Naive thymus-derived CD4-positive, alpha-beta T cell (primary cell): ENCODE data around the gene CCDC92B. TPM values are rescaled to one million over a fixed set of nuclear protein-coding genes. Genes with fewer than 3 reads are reported as not detected.
"Not testable (repeated sequence)": the region's sequence is repeated elsewhere in the genome, so short reads cannot be mapped to it uniquely, and the experiment has no call there.

Source experiments
- ATAC-seq: fragments of 150-1000 bp; cut with Tn5 transposase; 2 replicates; pipeline ENCODE4 v1.10.0; 2021; ENCODE audit warnings: mild to moderate bottlenecking, moderate library complexity
- CTCF ChIA-PET: fragments of 350-600 bp; sonication (Branson Sonifier 250); formaldehyde crosslinking; loops from one replicate; lab custom pipeline; 2021; ENCODE audit warnings: antibody characterized with exemption; lab: Charles Lee
- POLR2A ChIA-PET: fragments of 350-600 bp; sonication (Branson Sonifier 250); formaldehyde crosslinking; loops from one replicate; lab custom pipeline; 2021; ENCODE audit warnings: antibody characterized with exemption, inconsistent platforms; lab: Charles Lee
- DNase-seq, 9 donors: peaks; one replicate each; pipeline versions ENCODE4 v3.0.0 to v3.0.0-alpha.2; 2020 to 2022; ENCODE audit warnings: mixed read lengths in 1 of 9
- H3K27ac ChIP-seq: one replicate; pipeline ENCODE4 v1.7.0; 2013; ENCODE audit warnings: mild to moderate bottlenecking, low read depth, low read length, moderate library complexity
- H3K27me3 ChIP-seq, 2 donors: one replicate each; pipeline ENCODE4 v1.7.0; 2013; ENCODE audit warnings: low read length in 2 of 2, mild to moderate bottlenecking in 2 of 2, moderate library complexity in 2 of 2; ENCODE audit not compliant: control insufficient read depth in 2 of 2, insufficient read depth in 2 of 2
- H3K36me3 ChIP-seq, 3 experiments: 1 replicate in 2 of 3; 2 replicates in 1 of 3; pipeline ENCODE4 v1.7.0; 2013; ENCODE audit warnings: low read length in 3 of 3, mild to moderate bottlenecking in 3 of 3, moderate library complexity in 1 of 3; ENCODE audit not compliant: insufficient read depth in 3 of 3, control insufficient read depth in 2 of 3
- H3K4me1 ChIP-seq, 2 donors: one replicate each; pipeline ENCODE4 v1.7.0; 2013; ENCODE audit warnings: low read length in 2 of 2, mild to moderate bottlenecking in 2 of 2, moderate library complexity in 1 of 2; ENCODE audit not compliant: control insufficient read depth in 2 of 2, insufficient read depth in 2 of 2
- H3K4me3 ChIP-seq: 2 replicates; pipeline ENCODE4 v1.7.0; 2013; ENCODE audit warnings: mild to moderate bottlenecking, low read length
- H3K9me3 ChIP-seq, 3 experiments: 1 replicate in 2 of 3; 2 replicates in 1 of 3; pipeline ENCODE4 v1.7.0; 2013; ENCODE audit warnings: low read length in 3 of 3; ENCODE audit not compliant: control insufficient read depth in 2 of 3
- H3K27ac Mint-ChIP-seq, 9 donors: one replicate each; pipeline ENCODE4 v1.8.0; 2020 to 2022; ENCODE audit warnings: mixed read lengths in 9 of 9, mild to moderate bottlenecking in 8 of 9, moderate library complexity in 5 of 9, inconsistent platforms in 2 of 9
- H3K27me3 Mint-ChIP-seq, 5 donors: one replicate each; pipeline ENCODE4 v1.8.0; 2021 to 2022; ENCODE audit warnings: mixed read lengths in 5 of 5, mild to moderate bottlenecking in 1 of 5
- H3K36me3 Mint-ChIP-seq, 5 donors: one replicate each; pipeline ENCODE4 v1.8.0; 2020 to 2022; ENCODE audit warnings: mixed read lengths in 5 of 5, mild to moderate bottlenecking in 3 of 5, inconsistent platforms in 1 of 5
- H3K4me1 Mint-ChIP-seq, 7 donors: one replicate each; pipeline ENCODE4 v1.8.0; 2020 to 2022; ENCODE audit warnings: mixed read lengths in 7 of 7, mild to moderate bottlenecking in 3 of 7, inconsistent platforms in 1 of 7
- H3K4me3 Mint-ChIP-seq, 10 donors: one replicate each; pipeline ENCODE4 v1.8.0; 2020 to 2022; ENCODE audit warnings: mild to moderate bottlenecking in 10 of 10, mixed read lengths in 10 of 10, moderate library complexity in 6 of 10, inconsistent platforms in 2 of 10
- H3K9me3 Mint-ChIP-seq, 11 donors: one replicate each; pipeline ENCODE4 v1.8.0; 2020 to 2022; ENCODE audit warnings: mixed read lengths in 11 of 11, mild to moderate bottlenecking in 4 of 11, inconsistent platforms in 1 of 11, moderate library complexity in 1 of 11
- intact Hi-C, 2 donors: fragments of 100-400 bp; cut with micrococcal nuclease; formaldehyde crosslinking; loops; one replicate each; pipeline ENCODE4 v1.15.1; 2023
- polyA plus RNA-seq, 2 donors: library from polyadenylated mRNA; unstranded; fragments of 300-500 nt; fragmentation: Illumina TruSeq; gene quantifications; one replicate each; pipeline ENCODE4 v1.2.3, GENCODE V29; 2021
- total RNA-seq, 6 experiments: library from RNA in 5 of 6; stranded (reverse) in 5 of 6; gene quantifications; 1 replicate in 5 of 6; 2 replicates in 1 of 6; pipeline ENCODE4 v1.2.3 and lab custom pipeline; 2021 to 2026

The CCDC92B gene
- total and polyA plus RNA-seq, 7 experiments from 2014 or later = 0.12 to 0.54 (median 0.22) TPM; not detected in 2

DNA sequence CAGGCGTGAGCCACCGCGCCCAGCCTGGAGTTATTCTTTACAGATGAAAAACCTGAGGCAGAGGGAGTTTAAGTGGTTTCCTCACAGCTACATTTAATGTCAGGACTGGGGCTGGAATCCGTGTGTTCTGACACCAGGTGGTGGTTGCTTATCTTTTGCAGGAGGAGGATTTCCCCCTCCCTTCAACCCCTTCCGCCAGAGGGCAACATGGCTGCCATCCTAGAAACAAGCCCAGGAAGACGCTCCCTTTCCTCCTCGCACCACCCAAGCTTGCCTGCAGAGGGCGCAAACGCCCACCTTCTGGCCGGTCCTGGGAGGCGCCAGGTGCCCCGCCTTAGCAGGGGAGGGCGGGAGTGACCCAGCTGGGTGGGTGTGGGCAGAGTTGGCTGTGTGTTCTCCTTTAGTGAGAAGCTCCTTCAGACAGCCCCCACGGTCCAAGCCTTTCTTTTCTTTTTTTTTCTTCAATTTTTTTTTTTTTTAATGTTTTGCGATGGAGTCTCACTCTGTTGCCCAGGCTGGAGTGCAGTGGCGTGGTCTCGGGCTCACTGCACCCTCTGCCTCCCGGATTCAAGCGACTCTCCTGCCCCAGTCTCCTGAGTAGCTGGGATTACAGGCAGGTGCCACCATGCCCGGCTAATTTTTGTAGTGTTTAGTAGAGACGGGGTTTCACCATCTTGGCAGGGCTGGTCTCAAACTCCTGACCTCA lies 36.9 kb upstream of the CCDC92B start:
- H3K4me3 ChIP-seq = no peak overlapping the region
- Mint-ChIP-seq H3K9me3 (no peaks in the 10 kb centered on the region), H3K4me1 (peaks cover 3 to 16% (median 10%) of the 10 kb centered on the region in 7 donors), H3K36me3 (no peaks in the 10 kb centered on the region), H3K27ac (peak overlapping the region in 2 of 9 donors; percentile 10 to 52), H3K27me3 (peaks cover 0 to 23% (median 0%) of the 10 kb centered on the region in 5 donors), H3K4me3 (peak overlapping the region in 7 of 10 donors; percentile 21 to 53 (median 42))
- CTCF ChIA-PET = interaction anchor here (0.6 to 2.7 kb wide), 10 partner anchors 9 to 225 kb away, joined by 3 to 21 read pairs (median 9); partner anchors contain the start of gene RAP1GAP2
- peaks cover 3 to 23% of the 10 kb centered on the region in 2 donors for H3K4me1 ChIP-seq
- no peaks in the 10 kb centered on the region for H3K36me3 ChIP-seq
- no peak overlapping the region for H3K27ac ChIP-seq
- H3K9me3 ChIP-seq = peaks cover 0 to 3% (median 0%) of the 10 kb centered on the region in 3 experiments
- DNase-seq (peak; percentile 79 to 93 (median 87)), ATAC-seq (peak; percentile 99)
- intact Hi-C loops = loop anchor here (1.0 to 5.0 kb wide), 9 partner anchors 10 to 851 kb away; partner anchors contain the start of genes CLUH (in 1 of the 2), CTNS (in 1 of the 2), RAP1GAP2 (in 1 of the 2) and SHPK (in 1 of the 2)
- POLR2A ChIA-PET = interaction anchor here (0.6 to 1.3 kb wide), 3 partner anchors 10 to 76 kb away, joined by 3 to 13 read pairs (median 4); partner anchors contain the start of gene RAP1GAP2
- no peaks in the 10 kb centered on the region for H3K27me3 ChIP-seq

DNA sequence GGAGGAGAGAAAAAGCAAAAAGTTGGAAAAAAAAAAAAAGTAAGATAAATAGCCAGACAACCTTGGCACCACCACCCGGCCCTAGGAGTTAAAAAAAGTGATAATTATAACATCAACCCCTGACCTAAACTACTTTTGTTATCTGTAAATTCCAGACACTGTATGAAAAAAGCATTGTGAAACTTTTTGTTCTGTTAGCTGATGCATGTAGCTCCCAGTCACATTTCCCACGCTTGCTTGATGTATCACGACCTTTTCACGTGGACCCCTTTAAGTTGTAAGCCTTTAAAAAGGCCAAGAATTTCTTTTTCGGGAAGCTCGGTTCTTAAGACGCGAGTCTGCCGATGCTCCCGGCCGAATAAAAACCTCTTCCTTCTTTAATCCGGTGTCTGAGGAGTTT lies 35.9 kb upstream of the CCDC92B start:
- H3K27me3 ChIP-seq, H3K27ac ChIP-seq, H3K36me3 ChIP-seq, H3K4me1 Mint-ChIP-seq, ATAC-seq, H3K36me3 Mint-ChIP-seq, H3K9me3 ChIP-seq, H3K4me3 Mint-ChIP-seq, H3K9me3 Mint-ChIP-seq, DNase-seq, POLR2A ChIA-PET, H3K4me3 ChIP-seq: not testable (repeated sequence)
- Mint-ChIP-seq H3K27me3 (peaks cover 0 to 18% (median 0%) of the 10 kb centered on the region in 5 donors), H3K27ac (peak overlapping the region in 1 of 9 donors; percentile 55)
- intact Hi-C loops = loop anchor here in 1 of 2 donors (5.0 kb wide), 2 partner anchors 73 to 852 kb away; partner anchors contain the start of genes CLUH, CTNS and SHPK
- CTCF ChIA-PET = interaction anchor here (1.0 to 2.7 kb wide), 6 partner anchors 29 to 226 kb away, joined by 3 to 21 read pairs (median 14); no protein-coding TSS in a partner anchor
- peaks cover 0 to 14% of the 10 kb centered on the region in 2 donors for H3K4me1 ChIP-seq

DNA sequence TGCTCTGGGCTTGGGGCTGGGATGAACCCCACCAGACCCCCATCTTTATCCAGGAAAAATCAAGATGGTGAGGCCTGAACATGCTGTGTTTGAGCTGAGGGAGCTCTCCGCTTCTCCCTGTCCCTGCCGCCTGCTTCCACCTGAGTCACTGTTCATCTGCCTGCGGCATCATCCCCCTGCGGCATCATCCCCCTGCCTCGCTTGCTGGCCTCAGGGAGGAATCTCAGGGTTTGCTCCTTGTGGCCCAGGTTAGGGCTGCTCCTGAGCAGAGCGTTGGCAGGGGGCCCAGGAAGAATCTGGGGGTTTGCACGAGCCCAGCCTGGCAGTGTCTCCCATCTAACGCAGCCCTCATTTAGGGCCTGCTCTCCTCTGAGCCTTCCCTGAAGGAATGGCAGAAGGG lies 35.4 kb upstream of the CCDC92B start:
- H3K4me3 ChIP-seq = no peak overlapping the region
- Mint-ChIP-seq H3K4me3 (no peak overlapping the region), H3K9me3 (no peaks in the 10 kb centered on the region), H3K27ac (no peak overlapping the region), H3K27me3 (peaks cover 0 to 14% (median 0%) of the 10 kb centered on the region in 5 donors), H3K4me1 (peaks cover 0 to 6% (median 4%) of the 10 kb centered on the region in 7 donors), H3K36me3 (no peaks in the 10 kb centered on the region)
- ATAC-seq (no peak), DNase-seq (no peak)
- H3K27me3 ChIP-seq = no peaks in the 10 kb centered on the region
- peaks cover 0 to 3% (median 0%) of the 10 kb centered on the region in 3 experiments for H3K9me3 ChIP-seq
- H3K4me1 ChIP-seq = peaks cover 0 to 13% of the 10 kb centered on the region in 2 donors
- intact Hi-C loops = loop anchor here in 1 of 2 donors (5.0 kb wide), 2 partner anchors 73 to 852 kb away; partner anchors contain the start of genes CLUH, CTNS and SHPK
- H3K27ac ChIP-seq = no peak overlapping the region
- H3K36me3 ChIP-seq = no peaks in the 10 kb centered on the region
- CTCF ChIA-PET = interaction anchor here (0.6 to 2.4 kb wide), 4 partner anchors 43 to 221 kb away, joined by 3 to 16 read pairs (median 7); no protein-coding TSS in a partner anchor
- POLR2A ChIA-PET = no interaction called here

DNA sequence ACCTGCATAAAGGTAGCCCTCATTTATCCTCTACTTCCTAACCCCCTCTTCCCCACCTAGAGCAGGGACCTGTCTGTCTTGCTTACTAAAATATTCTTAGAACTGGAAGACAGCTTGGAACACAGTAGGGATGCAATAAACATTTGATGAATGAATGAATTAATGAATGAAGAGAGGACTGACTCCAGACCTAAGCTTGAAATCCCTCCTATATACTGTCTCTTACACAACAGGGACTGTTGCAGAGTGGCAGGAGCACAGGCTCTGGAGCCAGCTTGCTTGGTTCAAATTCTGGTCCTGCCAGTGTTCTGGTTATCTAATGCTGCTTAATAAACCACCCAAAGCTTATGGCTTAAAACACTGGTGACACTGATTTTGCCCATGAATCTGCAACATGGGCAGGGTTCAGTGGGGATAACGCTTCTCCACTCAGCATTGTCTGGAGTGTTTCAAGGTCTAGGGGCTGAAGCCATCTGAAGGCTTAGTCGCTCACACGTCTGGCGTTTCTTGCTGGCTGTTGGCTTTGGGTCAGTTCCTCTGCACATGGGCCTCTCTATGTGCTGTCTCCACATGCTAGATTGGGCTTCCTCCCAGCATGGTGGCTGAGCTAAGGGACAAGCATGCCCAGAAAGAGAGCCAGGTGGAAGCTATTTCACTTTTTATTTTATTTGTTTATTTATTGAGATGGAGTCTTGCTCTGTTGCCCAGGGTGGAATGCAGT lies 34.0 kb upstream of the CCDC92B start:
- Mint-ChIP-seq H3K4me1 (peaks cover 0 to 6% (median 4%) of the 10 kb centered on the region in 7 donors), H3K36me3 (no peaks in the 10 kb centered on the region), H3K27me3 (peaks cover 0 to 13% (median 2%) of the 10 kb centered on the region in 5 donors), H3K9me3 (no peaks in the 10 kb centered on the region), H3K27ac (no peak overlapping the region), H3K4me3 (no peak overlapping the region)
- Histone ChIP-seq H3K36me3 (no peaks in the 10 kb centered on the region), H3K27me3 (no peaks in the 10 kb centered on the region), H3K4me1 (peaks cover 0 to 13% of the 10 kb centered on the region in 2 donors), H3K9me3 (peaks cover 0 to 3% (median 0%) of the 10 kb centered on the region in 3 experiments), H3K27ac (no peak overlapping the region), H3K4me3 (no peak overlapping the region)
- intact Hi-C loops = no loop called here
- DNase-seq (no peak), ATAC-seq (no peak)
- CTCF ChIA-PET = interaction anchor here (0.9 to 1.2 kb wide), 4 partner anchors 52 to 230 kb away, joined by 3 read pairs; no protein-coding TSS in a partner anchor
- POLR2A ChIA-PET = interaction anchor here (1.4 kb wide), 1 partner anchor 229 kb away, joined by 3 read pairs; no protein-coding TSS in a partner anchor

- Mint-ChIP-seq H3K27me3 (peaks cover 1 to 19% (median 6%) of the 10 kb centered on the region in 5 donors), H3K27ac (no peak overlapping the region), H3K4me3 (no peak overlapping the region), H3K9me3 (no peaks in the 10 kb centered on the region), H3K4me1 (peaks cover 2 to 7% (median 6%) of the 10 kb centered on the region in 7 donors), H3K36me3 (no peaks in the 10 kb centered on the region)
- CTCF ChIA-PET = interaction anchor here (0.8 kb wide), 1 partner anchor 55 kb away, joined by 6 read pairs; no protein-coding TSS in a partner anchor
- no peak overlapping the region for H3K4me3 ChIP-seq
- ATAC-seq (no peak), DNase-seq (no peak)
- H3K27ac ChIP-seq = no peak overlapping the region
- POLR2A ChIA-PET = no interaction called here
- H3K9me3 ChIP-seq = peaks cover 0 to 3% (median 0%) of the 10 kb centered on the region in 3 experiments
- H3K27me3 ChIP-seq = peaks cover 0 to 2% of the 10 kb centered on the region in 2 donors
- no peaks in the 10 kb centered on the region for H3K36me3 ChIP-seq
- H3K4me1 ChIP-seq = peaks cover 0 to 15% of the 10 kb centered on the region in 2 donors
- intact Hi-C loops = no loop called here
Observed at GRCh38 chr17:2782055-2782454, 32.6 kb upstream of the CCDC92B start.

DNA sequence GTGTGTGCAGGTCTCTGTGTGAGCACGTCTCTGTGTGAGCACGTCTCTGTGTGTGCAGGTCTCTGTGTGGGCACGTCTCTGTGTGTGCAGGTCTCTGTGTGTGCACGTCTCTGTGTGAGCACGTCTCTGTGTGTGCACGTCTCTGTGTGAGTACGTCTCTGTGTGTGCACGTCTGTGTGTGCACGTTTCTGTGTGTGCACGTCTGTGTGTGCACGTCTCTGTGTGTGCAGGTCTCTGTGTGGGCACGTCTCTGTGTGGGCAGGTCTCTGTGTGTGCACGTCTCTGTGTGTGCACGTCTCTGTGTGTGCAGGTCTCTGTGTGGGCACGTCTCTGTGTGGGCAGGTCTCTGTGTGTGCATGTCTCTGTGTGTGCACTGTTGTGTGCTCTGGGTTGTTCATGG lies 32.1 kb upstream of the CCDC92B start:
- H3K4me1 ChIP-seq = peaks cover 0 to 15% of the 10 kb centered on the region in 2 donors
- DNase-seq, H3K27ac ChIP-seq, H3K27me3 ChIP-seq, POLR2A ChIA-PET, H3K4me1 Mint-ChIP-seq, H3K27ac Mint-ChIP-seq, ATAC-seq, H3K36me3 ChIP-seq, H3K9me3 ChIP-seq, H3K4me3 Mint-ChIP-seq, H3K9me3 Mint-ChIP-seq, H3K4me3 ChIP-seq, intact Hi-C loops, H3K36me3 Mint-ChIP-seq, CTCF ChIA-PET: not testable (repeated sequence)
- H3K27me3 Mint-ChIP-seq = peaks cover 5 to 23% (median 9%) of the 10 kb centered on the region in 5 donors
